ENCODE data around the gene SFRP5.

The SFRP5 gene

DNA sequence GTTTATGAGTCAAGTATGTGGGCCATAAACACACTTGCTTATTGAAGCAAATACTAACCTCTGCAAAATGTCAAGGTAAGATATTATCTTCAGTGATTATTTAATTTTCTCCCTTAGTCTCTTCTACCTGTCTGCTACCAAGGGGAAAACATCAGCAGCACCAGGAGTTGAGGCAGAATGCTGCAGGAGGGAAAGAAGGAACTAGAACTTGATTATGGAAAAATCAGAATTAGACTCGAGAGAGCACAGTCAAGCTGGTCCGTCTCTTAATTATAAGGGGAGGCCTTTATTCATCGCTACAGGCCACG is 39.8 kb downstream of the SFRP5 start:
- no peak overlapping the region for H3K4me3 ChIP-seq (replicated peaks; ENCODE audit: low read depth, low read length)
- DNase-seq (ENCODE audit: extremely low read depth, low read depth), result no peak
- TF ChIP-seq, protein P1, sequence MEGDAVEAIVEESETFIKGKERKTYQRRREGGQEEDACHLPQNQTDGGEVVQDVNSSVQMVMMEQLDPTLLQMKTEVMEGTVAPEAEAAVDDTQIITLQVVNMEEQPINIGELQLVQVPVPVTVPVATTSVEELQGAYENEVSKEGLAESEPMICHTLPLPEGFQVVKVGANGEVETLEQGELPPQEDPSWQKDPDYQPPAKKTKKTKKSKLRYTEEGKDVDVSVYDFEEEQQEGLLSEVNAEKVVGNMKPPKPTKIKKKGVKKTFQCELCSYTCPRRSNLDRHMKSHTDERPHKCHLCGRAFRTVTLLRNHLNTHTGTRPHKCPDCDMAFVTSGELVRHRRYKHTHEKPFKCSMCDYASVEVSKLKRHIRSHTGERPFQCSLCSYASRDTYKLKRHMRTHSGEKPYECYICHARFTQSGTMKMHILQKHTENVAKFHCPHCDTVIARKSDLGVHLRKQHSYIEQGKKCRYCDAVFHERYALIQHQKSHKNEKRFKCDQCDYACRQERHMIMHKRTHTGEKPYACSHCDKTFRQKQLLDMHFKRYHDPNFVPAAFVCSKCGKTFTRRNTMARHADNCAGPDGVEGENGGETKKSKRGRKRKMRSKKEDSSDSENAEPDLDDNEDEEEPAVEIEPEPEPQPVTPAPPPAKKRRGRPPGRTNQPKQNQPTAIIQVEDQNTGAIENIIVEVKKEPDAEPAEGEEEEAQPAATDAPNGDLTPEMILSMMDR (IDR thresholded peaks at IDR 0.05; ENCODE audit: low read depth, low read length, missing control alignments), result no peak

DNA sequence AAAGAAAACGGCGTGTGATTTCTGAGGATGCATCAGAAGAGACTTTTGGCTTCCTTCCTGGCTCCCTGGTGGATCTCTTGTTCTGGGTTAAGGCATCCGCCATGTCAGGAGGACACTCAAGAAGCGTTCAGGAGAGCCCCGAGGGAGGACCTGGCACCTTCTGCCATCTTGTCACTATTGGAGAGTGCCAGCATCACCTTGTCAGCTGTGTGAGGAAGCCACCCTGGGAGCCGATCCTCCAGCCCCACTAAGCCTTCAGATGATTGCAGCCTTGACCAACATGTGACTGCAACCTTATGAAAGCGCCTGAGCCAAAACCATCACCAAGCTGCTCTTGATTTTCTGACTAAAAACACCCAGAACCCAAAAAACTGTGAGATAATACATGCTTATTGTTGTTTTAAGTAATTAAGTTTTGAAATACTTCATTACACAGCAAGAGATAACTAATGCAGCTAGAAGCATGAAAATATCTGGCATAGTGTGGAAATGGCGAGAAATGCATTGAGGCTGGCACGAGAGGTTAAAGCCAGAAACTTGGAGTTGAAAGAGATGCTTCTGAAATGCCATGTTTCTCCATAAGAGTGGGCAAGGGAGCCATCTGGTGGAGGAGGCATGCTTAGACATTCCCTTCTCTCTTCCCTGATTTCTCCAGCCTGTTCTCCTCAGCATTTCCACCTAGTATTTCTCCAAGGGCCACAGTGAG is 40.3 kb downstream of the SFRP5 start:
- peak; percentile 69 for DNase-seq (ENCODE audit: extremely low read depth, low read depth)
- TF ChIP-seq, protein P1 (IDR thresholded peaks at IDR 0.05; ENCODE audit: low read depth, low read length, missing control alignments), result peak; percentile 84
- no peak overlapping the region for H3K4me3 ChIP-seq (replicated peaks; ENCODE audit: low read depth, low read length)

DNA sequence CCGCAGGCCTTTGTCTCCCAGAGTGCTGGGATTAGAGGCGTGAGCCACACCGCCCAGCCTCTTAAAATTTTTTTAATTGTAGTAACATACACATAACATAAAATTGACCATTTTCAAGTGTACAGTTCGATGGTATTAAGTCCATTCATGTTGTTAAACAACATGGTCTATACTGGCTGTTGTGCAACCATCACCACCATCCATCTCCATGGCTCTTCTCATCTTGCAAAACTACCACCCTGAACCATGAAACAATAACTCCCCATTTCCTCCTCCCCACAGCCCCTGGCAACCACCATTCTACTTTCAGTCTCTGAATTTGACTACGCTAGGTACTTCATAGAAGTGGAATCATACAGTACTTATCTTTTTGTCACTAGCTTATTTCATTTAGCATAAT is 42.8 kb downstream of the SFRP5 start:
- no peak for DNase-seq (ENCODE audit: extremely low read depth, low read depth)
- no peak overlapping the region for H3K4me3 ChIP-seq (replicated peaks; ENCODE audit: low read depth, low read length)
- TF ChIP-seq, protein P1 (IDR thresholded peaks at IDR 0.05; ENCODE audit: low read depth, low read length, missing control alignments), result no peak

DNA sequence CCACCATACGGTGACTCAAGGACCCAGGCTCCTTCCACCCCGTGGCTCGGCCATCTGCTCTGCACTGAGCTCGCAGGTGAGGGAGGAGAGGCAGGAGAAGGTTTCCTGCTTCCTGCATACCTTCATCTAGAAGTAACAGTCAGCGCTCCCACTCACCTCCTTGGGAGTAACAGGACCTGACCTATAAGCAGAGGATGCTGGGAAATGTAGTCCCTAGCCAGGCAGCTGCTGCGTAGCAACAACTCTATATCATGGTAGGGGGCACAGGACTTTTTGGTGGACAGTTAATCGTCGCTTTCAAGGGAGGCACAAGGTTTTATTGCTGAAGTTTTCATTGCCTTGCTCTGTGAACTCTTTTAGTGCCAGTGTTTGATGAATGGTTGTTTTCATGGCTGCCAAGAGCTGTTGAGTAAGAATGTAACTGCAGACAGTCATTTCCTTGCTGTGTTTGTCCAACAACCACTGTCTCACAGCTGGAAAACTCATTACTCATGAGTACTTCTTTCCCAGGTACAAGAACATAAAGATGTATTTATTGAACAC is 45.1 kb downstream of the SFRP5 start:
- TF ChIP-seq, protein P1 (IDR thresholded peaks at IDR 0.05; ENCODE audit: low read depth, low read length, missing control alignments), result no peak
- DNase-seq (ENCODE audit: extremely low read depth, low read depth), result no peak
- H3K4me3 ChIP-seq (replicated peaks; ENCODE audit: low read depth, low read length), result no peak overlapping the region

DNA sequence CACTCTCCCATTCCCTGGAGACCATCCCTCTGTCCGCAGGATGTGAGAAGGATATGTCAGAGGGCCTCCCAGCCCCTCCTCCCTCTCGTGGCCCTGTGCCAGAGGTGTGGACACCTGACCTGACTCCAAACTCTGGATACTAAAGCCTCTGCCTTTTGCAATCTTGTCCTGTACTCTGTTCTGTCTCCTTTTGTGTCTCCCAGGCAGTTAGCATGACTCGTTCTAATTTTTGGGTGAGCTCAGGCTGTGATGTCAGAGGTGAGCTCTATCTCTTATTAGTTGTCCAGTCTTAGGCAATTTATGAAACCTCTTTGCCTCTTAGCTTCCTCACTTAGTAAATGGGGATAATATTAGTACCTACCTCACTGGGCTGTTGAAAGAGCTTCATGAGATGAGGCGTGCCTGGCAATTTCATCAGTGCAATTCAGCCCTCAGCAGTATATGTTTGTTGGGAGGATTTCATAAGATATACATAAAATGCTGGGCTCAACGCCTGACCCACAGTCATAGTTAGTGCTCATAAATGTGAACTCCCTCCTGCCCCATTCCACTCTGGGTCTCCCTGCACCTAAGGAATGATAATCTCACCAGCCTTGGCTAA is 47.4 kb downstream of the SFRP5 start:
- TF ChIP-seq, protein P1 (IDR thresholded peaks at IDR 0.05; ENCODE audit: low read depth, low read length, missing control alignments), result no peak
- DNase-seq (ENCODE audit: extremely low read depth, low read depth), result no peak
- H3K4me3 ChIP-seq (replicated peaks; ENCODE audit: low read depth, low read length), result no peak overlapping the region

DNA sequence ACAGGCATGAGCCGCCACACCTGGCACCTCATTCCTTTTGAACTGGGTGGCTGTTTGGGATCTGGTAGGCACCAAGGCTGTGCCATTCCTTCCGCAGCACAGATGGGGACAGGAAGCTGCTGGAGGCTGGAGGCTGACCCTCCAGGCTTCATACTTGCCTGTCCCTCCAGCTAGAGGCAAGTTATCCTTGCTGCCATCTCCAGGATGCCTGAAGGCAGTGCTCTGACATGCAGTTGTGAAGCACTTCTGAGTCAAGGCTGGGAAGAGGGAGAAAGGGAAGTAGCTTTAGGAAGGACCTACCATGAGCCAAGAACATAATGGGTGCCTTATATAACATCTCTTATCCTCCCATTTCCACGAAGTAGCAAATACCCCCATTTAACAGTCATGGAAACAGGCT is 48.8 kb downstream of the SFRP5 start:
- no peak for DNase-seq (ENCODE audit: extremely low read depth, low read depth)
- H3K4me3 ChIP-seq (replicated peaks; ENCODE audit: low read depth, low read length), result no peak overlapping the region
- TF ChIP-seq, protein P1 (IDR thresholded peaks at IDR 0.05; ENCODE audit: low read depth, low read length, missing control alignments), result no peak
